H1 (cell line): ENCODE measurements around the gene ADD2.

Experiments used
- CTCF ChIP-seq, 3 experiments: IDR thresholded peaks; 1 replicate in 2 of 3; 2 replicates in 1 of 3; pipeline versions ENCODE4 v1.5.1 to v1.6.1; 2011; ENCODE audit warnings: low read length in 3 of 3, mild to moderate bottlenecking in 3 of 3, inconsistent platforms in 2 of 3, low read depth in 1 of 3, moderate library complexity in 1 of 3; ENCODE audit not compliant: insufficient read depth in 1 of 3; ENCODE audit errors: control extremely low read depth in 1 of 3
- EP300 ChIP-seq, 2 experiments: IDR thresholded peaks; 1 replicate in 1 of 2; 2 replicates in 1 of 2; pipeline ENCODE4 v1.6.1; 2011 to 2012; ENCODE audit warnings: low read depth in 2 of 2, low read length in 2 of 2, mild to moderate bottlenecking in 2 of 2, borderline replicate concordance in 1 of 2, inconsistent platforms in 1 of 2, moderate library complexity in 1 of 2
- GABPA ChIP-seq: IDR thresholded peaks from 2 replicates; pipeline ENCODE4 v1.6.1; 2011; ENCODE audit warnings: mild to moderate bottlenecking, low read length, moderate library complexity, borderline replicate concordance; ENCODE audit not compliant: insufficient read depth
- HDAC6 ChIP-seq: IDR thresholded peaks from one replicate; pipeline ENCODE4 v1.7.1; 2012; ENCODE audit warnings: low read depth, mild to moderate bottlenecking, inconsistent platforms, low read length, moderate library complexity
- JUN ChIP-seq: IDR thresholded peaks from 2 replicates; pipeline ENCODE4 v1.6.1; 2011; ENCODE audit warnings: low read depth, mild to moderate bottlenecking, improper control_type of control experiment, low read length
- POLR2A ChIP-seq, 2 experiments: IDR thresholded peaks; 1 replicate in 1 of 2; 2 replicates in 1 of 2; pipeline ENCODE4 v1.6.1; 2011; ENCODE audit warnings: low read depth in 2 of 2, low read length in 2 of 2, mild to moderate bottlenecking in 2 of 2; ENCODE audit errors: control extremely low read depth in 1 of 2
- POLR2AphosphoS5 ChIP-seq: IDR thresholded peaks from 2 replicates; pipeline ENCODE4 v1.6.1; 2011; ENCODE audit warnings: low read depth, low read length
- RAD21 ChIP-seq, 2 experiments: IDR thresholded peaks in 1 of 2; conservative IDR thresholded peaks in 1 of 2; 2 replicates each; pipeline ENCODE4 v1.6.1; 2011; ENCODE audit warnings: low read depth in 2 of 2, low read length in 2 of 2, improper control_type of control experiment in 1 of 2, inconsistent platforms in 1 of 2, mild to moderate bottlenecking in 1 of 2, moderate library complexity in 1 of 2
- SP2 ChIP-seq: IDR thresholded peaks from 2 replicates; pipeline ENCODE4 v1.6.1; 2012; ENCODE audit warnings: mild to moderate bottlenecking, low read length, inconsistent platforms
- USF2 ChIP-seq: IDR thresholded peaks from 2 replicates; pipeline ENCODE4 v1.6.1; 2011; ENCODE audit warnings: low read length, improper control_type of control experiment

GRCh38 chr2:70698847-70699246 is 69.2 kb downstream of the ADD2 start:
- TF ChIP-seq CTCF (IDR thresholded peaks at IDR 0.05; ENCODE audit: control extremely low read depth in 1 of 3, insufficient read depth in 1 of 3, low read depth in 1 of 3, low read length in 3 of 3) (no peak), HDAC6 (no peak), RAD21 (IDR thresholded peaks at IDR 0.05 in 1 of 2, conservative IDR thresholded peaks at IDR 0.05 in 1 of 2; ENCODE audit: low read depth in 2 of 2, low read length in 2 of 2) (no peak), POLR2A (IDR thresholded peaks at IDR 0.05; ENCODE audit: control extremely low read depth in 1 of 2, low read depth in 2 of 2, low read length in 2 of 2) (no peak), SP2 (no peak), POLR2AphosphoS5 (no peak), EP300 (IDR thresholded peaks at IDR 0.05; ENCODE audit: borderline replicate concordance in 1 of 2, low read depth in 2 of 2, low read length in 2 of 2) (no peak), USF2 (no peak), GABPA (no peak), JUN (no peak)
